ENCODE data around the gene DIP2A.
A peak's percentile ranks its signal among the peaks of the same experiment; 100 is the strongest.
"Not testable (repeated sequence)": the region's sequence is repeated elsewhere in the genome, so short reads cannot be mapped to it uniquely, and the experiment has no call there.

Gene DIP2A

DNA sequence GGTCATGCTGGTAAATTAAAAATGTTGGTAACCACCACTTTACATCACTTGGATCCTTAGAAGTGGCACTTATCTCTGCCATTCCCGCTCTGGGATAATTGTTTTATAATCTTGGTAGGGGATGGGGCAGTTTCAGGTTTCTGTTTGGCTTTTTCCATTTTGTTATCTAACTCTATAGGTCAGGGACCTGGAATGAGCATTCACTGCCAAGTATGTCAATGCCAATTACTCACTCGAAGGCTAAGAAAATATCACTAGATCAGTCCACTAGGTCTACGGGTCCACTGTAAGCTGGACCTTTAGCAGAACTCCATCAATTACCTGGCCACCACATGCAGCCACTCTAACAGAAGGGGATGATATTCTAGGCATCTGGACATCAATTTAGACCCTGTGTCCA, 4.5 kb upstream of the DIP2A start:
- DNase-seq: no peak

DNA sequence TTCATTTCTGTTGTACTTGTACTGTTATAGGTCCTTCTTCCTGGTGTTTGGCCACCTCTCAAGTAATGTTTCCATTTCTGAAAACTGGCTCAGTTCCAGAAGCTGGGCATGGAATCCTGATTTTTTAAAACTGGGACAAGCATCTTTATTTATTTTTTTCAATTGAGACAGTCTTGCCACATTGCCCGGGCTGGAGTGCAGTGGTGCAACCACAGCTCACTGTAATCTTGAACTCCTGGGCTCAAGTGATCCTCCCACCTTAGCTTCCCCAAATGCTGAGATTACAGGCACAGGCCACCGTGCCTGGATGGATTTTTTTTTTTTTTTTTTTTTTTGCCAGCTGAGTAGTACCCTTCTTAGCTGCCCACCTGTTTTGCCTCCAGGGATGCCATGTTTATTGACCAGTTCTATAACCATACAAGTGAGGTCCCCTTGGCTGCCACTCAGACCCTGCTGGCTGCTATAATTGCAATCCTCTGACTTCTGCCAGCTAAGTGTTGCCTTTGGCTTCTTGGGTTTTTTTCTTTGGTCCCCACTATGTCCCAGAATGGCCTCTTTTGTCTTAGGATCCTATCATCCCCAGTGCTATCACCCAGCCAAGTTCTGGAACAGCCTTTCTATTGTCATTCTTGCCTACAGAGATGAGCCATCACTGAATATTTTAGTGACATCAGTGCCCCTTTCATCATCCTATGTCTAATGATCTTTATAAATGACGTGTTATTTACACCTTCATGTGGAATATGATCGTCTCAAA, 3.9 kb upstream of the DIP2A start:
- no peak for DNase-seq

DNA sequence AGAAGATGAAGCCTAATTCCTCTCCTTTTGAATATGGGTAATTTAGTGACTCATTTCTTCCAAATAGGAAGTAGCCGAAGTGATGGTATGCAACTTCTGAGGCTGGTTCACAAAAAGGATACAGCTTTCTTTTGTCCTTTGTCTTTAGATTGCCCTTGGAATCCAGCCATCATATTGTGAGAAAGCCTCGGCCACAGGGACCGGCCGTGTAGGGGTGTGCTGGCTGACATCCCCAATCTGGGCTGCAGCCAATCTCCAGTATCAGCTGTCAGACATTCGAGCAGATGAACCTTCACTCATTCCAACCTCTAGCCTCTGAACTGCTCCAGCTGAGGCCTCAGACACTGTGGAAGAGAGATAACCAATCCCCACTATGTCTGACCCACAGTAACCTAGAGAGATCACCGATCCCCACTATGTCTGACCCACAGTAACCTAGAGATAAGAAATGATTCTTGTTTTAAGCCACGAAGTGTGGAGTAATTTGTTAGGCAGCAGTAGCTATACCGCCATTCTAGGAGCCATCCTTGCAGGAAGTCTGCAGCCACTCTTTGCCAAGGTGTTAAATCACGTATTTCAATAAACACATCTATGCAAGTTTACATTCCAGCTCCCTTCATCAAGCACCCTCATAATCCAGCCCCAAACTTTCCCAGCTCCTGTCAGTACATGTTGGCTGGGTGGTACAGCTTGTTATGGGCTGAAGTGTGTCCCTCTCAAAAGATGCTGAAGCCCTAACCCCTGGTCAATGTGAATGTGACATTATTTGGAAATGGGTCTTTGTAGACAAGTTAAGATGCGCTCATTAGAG, 2.9 kb upstream of the DIP2A start:
- DNase-seq: no peak

DNA sequence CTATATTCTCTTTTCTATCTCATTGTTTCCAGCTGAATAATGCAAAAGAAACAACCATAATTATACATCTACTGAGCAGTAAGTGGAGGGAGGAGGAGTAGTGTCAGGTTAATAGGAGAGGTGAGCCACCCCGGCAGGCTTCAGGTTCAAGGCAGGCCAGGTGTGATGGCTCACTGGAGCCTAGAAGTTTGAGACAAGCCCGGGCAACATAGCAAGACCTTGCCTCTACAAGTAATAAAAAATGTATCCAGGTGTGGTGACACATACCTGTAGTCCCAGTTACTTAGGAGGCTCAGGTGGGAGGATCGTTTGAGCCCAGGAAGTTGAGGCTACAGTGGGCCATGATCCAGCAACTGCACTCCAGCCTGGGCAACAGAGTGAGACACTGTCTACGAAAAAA, 1.9 kb upstream of the DIP2A start:
- no peak for DNase-seq

DNA sequence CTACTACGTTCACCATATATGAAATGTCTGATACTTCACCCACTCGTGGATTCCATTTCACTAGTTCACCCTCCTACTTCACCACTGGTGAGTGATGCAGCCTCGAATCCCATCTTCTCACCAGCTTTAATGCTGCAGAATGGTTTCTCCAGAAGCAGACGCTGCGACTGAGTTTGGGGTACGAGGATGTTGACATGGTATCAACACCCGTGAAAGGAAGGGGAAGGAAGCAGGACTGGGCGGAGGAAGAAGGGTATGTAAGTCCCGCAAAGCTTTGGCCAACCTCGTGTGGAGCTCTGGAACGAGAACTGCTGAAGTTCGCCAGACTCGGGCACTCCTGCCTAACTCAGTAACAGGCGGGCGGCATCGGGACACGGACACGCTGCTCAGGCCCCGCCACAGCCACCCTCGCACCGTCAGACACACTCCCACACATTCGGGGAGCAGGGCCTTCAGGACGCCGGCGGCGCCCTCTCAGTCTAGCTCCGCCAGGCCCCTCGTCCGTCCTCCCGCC, 833 bp upstream of the DIP2A start:
- DNase-seq: peak in 1 of 4 experiments; percentile 36

DNA sequence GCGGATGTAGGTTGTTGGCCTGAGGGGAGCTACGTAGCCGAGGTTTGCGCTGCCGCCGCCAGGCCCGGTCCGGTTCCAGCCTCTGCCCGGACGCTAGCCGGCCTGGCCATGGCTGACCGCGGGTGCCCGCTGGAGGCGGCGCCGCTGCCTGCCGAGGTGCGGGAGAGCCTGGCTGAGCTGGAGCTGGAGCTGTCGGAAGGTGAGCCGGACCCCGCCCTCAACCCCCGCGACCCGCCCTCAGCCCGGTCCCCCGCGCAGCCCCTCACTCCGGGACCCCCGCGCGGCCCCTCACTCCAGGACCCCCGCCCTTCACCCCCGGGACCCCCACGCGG, 299 bp downstream of the DIP2A start:
- DNase-seq: no peak

DNA sequence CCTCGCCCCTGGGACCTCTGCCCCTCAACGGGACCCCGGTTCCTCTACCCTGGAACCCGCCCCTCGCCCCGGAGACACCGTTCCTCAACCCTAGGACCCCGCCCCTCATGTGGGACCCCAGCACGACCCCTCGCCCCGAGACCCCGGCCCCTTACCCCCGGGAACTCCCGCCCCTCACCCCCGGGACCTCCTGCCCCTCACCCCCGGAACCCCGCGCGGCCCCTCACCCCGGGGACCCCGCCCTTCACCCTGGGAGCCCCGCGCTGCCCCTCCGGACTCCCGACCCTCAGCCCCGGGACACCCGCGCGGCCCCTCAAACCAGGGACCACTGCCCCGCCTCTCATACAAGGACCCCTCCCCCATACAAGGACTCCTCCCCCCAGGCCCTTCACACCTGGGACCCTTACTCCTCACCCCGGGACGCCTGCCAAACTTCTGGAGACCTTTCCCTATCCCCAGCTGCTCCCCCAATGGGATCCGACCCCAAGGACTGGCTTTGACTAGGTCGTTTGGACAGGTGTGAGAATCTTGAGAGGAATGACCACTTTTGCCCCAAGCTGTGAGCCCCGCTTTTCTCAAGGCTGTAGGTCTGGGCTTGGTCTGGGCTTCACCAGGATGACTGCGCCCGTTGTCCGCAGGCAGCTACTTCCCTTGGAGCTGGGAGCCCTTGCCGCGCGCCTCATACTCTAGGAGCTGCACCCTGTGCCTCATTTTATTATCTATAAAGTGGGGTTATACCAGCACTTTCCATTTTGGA, 843 bp downstream of the DIP2A start:
- DNase-seq: peak in 1 of 4 experiments; percentile 5

DNA sequence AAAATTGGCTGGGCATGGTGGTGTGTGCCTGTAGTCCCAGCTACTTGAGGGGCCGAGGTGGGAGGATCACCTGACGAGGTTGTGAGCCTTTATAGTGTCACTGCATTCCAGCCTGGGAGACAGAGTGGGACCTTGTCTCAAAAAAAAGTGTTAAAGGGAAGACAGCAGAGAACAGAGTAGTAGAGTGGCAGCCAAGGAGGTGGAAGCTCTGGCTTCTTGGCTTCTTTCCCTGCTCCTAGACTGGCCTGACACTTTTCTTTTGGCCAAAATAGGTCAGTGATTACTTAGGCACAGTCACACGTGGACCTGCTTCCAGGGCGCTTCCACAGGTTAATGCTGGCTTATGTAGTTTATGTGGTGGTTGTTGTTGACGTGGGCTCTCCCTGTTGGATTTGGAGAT, 3.2 kb downstream of the DIP2A start:
- no peak for DNase-seq

DNA sequence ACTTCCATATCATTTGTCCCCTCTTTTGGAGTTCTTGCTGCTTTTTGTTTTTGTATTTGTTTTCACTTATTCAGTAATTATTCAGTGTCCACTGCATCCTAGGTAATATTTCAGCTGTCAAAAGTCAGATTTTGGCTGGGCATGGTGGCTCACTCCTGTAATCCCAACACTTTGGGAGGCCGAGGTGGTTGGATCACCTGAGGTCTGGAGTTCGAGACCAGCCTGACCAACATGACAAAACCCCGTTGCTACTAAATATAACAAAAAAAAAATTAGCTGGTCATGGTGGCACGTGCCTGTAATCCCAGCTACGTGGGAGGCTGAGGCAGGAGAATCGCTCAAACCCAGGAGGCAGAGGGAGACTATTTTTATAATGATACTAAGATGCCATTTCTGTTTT, 6.5 kb downstream of the DIP2A start:
- not testable (repeated sequence) for DNase-seq

DNA sequence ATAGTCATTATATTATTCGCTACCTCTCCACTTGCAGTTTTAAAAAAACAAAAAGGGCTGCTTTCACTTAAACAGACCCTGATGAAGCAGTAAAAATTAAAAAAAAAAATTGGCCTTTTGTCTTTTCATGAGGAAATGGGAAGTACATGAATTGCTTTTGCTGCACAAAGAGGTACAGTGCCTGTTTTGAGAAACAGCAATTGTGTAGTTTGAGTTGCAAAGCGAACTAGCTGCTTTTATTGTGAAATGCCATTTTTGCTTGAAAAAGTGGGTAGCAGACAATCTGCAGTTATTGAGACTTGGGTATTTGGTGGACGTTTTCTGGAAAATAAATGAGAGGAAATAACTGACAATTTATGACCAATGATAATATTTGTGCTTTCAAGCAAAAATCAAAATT, 7.0 kb downstream of the DIP2A start:
- no peak for DNase-seq

DNA sequence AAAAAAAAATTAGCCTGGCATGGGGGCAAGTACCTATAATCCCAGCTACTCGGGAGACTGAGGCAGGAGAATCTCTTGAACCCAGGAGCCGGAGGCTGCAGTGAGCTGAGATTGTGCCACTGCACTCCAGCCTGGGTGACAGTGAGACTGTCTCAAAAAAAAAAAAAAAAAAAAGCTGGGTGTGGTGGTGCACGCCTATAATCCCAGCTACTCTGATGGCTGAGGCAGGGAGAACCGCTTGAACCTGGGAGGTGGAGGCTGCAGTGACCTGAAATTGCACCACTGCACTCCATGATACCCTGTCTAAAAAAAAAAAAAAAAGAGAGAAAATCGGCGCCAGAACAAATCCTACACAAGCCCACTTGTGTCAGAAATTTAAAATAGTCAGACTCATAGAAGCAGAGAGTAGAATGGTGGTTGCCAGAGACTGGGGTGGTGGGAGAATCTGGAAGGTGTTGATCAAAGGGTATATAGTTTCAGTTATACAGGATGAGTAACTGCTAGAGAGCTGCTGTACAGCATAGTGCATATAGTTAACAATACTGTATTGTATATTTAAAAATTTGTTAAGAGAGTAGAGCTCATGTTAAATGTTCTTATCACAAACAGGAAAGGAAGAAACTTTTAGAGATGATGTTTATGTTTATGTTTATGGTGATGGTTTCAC, 9.6 kb downstream of the DIP2A start:
- DNase-seq: no peak

DNA sequence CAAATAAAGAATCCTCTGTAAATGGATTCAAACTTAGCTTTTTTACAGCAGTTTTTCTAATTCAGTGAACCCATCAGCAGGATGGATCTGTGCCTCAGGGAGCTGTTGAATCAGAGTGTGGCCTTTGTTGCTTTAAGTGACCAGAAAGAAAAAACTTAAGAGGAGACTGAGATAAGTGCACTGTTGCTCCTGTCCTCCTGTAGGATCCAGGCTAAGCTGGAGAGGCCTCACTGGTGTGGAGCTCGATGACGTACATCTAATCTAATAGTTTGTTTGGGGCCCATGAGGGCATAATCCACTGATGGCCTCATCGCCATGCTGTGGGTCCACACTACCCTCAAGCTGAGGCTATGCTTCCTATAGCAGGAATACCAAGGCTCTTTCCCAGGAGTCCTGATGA, 10.6 kb downstream of the DIP2A start:
- DNase-seq: no peak

DNA sequence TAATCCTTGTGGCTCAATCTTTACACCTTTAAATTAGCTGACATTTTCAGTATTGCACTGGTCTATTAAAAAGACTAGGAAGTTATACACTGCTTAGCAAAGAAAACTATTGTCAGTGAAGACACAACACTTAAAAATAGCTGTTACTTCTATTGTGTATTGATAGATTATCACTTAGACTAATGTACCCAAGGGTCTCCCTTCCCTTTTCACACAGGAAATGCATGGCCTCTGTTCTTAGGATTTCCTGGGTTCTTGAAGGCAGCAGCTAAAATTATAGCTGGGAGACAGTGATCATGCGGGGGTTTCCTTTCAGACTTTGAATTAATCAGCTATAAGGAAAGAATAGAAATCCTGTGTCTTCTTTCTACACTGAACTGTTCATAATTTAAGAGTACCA, 12.8 kb downstream of the DIP2A start:
- no peak for DNase-seq

DNA sequence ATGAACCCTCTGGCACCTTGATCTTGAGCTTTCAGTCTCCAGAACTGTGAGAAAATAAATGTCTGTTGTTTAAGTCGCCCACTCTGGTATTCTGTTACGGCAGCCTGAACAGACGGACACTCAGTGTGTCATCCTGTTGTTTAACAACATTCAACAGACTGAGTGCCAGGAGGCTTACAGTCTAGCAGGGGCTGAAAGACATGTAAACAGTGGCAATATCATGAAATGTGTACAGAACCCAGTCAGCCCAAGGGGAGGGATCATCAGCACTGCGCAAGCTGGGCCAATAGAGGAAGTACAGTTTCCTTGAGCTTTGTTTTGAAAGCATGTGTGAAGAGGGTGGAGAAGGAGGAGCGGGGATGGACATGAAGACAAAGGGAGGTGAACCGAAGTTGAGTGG, 13.6 kb downstream of the DIP2A start:
- no peak for DNase-seq

DNA sequence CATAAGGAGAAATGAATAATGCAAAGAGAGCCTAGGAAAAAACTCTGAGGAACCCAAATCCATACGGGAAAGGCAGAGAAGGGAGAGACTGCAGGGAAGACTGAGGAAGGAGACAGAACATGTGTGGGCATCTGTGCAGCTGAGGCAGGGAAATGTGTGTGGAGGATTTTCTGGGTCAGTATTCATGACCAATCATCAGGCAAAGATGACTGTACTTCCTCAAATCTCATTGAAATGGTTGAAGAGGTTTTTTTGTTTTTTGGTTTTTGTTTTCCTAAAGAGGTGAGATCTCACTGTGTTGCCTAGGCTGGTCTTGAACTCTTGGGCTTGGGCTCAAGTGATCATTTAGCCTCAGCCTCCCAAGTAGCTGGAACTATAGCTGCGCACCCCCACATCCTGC, 15.7 kb downstream of the DIP2A start:
- DNase-seq: no peak

DNA sequence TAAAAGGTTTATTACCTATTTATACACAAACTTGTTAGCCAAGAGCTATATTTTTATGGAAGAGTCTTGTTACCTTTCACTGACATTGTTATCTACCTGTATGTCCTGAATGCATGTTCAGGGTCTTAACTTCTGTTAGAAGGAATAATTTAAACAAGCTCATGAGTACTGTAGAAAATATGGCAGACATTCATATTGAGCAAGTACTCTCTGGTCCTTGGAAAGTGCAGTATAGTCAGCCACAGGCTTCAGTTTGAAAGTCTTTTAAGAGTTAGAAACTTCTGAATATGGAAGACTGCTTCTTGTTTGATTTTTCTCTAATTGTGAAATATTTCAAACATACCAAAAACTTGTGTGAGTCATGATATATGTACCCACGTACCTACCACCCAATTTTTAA, 16.6 kb downstream of the DIP2A start:
- no peak for DNase-seq

DNA sequence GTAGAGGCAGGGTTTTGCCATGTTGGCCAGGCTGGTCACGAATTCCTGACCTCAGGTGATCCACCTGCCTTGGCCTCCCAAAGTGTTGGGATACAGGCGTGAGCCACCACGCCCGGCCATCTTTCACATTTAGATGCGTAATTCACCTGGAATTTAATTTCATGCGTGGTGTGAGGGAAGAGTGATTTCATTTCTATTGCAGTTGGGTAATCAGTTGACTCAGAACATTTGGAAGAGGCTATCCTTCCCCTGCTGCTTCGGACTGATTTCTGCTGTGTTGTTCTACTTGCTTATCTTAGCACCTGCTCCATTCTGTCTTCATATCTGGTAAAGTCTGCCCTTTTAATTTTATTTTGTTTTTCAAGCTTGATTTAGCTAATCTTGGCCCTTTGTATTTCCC, 19.1 kb downstream of the DIP2A start:
- no peak for DNase-seq

DNA sequence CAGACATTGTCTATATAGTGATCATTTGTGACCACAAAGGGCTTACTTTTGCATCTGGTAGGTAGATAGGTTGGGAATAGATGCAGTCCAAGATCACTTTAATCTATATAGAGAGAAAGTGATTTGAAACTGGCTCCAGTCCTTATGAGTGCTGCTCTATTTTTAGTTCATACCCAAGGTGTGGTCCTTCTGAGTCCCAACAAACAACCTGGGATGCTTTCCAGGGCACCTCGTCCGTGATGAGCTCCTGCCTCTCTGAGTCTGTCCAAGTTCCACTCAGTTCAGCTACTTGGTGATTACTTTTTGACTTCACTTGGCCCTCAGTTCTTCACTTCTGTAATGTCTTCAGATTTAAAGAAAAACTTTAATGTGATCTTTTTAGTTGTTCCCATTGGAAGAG, 20.2 kb downstream of the DIP2A start:
- no peak for DNase-seq

DNA sequence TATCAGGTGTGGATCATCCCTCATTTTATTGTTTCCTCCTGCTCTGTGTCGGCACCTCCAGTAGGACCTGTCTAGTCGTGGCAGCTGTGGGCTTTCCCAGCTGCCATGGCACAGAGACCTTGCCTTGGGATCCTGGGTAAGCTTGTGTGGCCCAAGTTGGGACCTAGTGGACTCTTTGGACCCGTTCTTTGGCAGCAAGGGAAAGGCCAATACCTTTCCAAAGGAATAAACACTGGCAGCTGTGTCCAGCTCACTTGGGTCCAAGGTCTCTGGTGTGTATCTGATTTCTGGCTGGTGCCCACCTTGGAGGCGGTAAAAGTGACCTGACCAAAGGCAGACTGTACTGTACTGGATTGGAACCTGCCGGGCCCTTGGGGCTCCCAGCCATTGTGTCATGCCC, 21.8 kb downstream of the DIP2A start:
- no peak for DNase-seq

DNA sequence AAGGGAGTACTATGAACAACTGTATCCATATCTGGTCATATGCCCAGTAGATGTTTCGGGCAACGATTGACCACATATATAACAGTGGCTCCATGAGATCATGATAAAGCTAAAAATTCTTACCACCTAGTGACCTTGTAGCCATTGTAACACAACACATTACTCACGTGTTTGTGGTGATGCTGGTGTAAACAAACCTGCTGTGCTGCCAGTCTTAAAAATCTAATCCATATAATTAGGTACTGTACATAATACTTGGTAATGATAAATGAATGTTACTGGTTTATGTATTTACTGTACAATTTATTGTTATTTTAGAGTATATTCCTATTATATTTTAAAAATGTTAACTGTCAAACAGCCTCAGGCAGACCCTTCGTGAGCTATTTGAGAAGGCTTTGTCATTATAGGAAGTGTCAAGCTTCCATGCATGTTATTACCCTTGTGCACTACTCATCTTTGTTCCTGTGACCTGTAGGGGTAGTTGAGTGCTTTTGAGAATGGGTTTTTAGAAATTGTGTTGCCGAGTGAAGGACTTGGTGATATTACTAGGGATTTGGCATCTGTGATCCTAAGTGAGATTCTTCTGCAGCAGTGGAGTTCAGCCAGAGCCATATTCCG, 23.6 kb downstream of the DIP2A start:
- no peak for DNase-seq

DNA sequence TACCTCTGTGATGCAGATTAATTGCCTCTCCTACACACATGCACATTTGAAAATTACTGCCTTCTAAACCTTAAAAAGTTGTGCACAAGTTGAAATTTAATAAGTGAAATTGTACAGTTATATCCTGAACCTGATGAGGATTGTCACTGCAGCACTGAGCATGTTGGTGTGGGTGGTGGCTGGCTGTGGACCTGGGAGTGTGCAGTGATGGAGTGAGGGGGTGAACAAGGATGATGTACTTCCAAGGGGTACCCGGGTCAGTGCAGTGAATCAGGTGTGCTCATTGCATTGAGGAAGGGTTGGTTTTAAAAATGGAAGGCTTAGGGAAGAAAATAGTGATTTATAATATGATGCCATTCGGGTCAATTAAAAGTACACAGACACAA, 24.1 kb downstream of the DIP2A start:
- DNase-seq: no peak

All from activated naive CD4-positive, alpha-beta T cell (primary cell).